K562 (cell line): ENCODE results near the gene SCGB1D4. TPM values are rescaled to one million over a fixed set of nuclear protein-coding genes. Genes with fewer than 3 reads are reported as not detected.

ENCODE experiments used
- CEBPG ChIP-seq, 3 experiments: fragments of 200-800 bp in 1 of 3; sonication (Bioruptor generic) in 1 of 3; sonication (generic) in 1 of 3; formaldehyde crosslinking in 1 of 3; IDR thresholded peaks in 2 of 3; conservative IDR thresholded peaks in 1 of 3; 2 replicates each; pipeline versions ENCODE4 v1.6.1 to v1.8.0; 2016 to 2022; ENCODE audit warnings: missing compliant biosample characterization in 2 of 3, missing genetic modification characterization in 2 of 3, mild to moderate bottlenecking in 1 of 3, missing genetic modification reagents in 1 of 3
- CGGBP1 ChIP-seq: fragments of 250-450 bp; sonication (Bioruptor Pico); IDR thresholded peaks from 2 replicates; pipeline ENCODE4 v1.9.0; 2021; ENCODE audit warnings: mild to moderate bottlenecking
- COPS2 ChIP-seq: fragments of 450-650 bp; conservative IDR thresholded peaks from 2 replicates; pipeline ENCODE4 v1.6.1; 2016; ENCODE audit warnings: mild to moderate bottlenecking, moderate library complexity
- E2F6 ChIP-seq, 2 experiments: IDR thresholded peaks; 2 replicates each; pipeline ENCODE4 v1.6.1; 2011; ENCODE audit warnings: borderline replicate concordance in 1 of 2, control low read depth in 1 of 2, low read depth in 1 of 2, low read length in 1 of 2, mild to moderate bottlenecking in 1 of 2, mixed read lengths in 1 of 2, moderate library complexity in 1 of 2; ENCODE audit not compliant: insufficient read depth in 1 of 2, insufficient read length in 1 of 2, poor library complexity in 1 of 2, severe bottlenecking in 1 of 2; ENCODE audit errors: extremely low read depth in 1 of 2
- GMEB1 ChIP-seq: fragments of 250-450 bp; sonication (Bioruptor Pico); IDR thresholded peaks from 2 replicates; pipeline ENCODE4 v1.4.0; 2020; ENCODE audit warnings: mild to moderate bottlenecking
- HDAC8 ChIP-seq: fragments of 450-650 bp; IDR thresholded peaks from 2 replicates; pipeline ENCODE4 v1.6.1; 2016; ENCODE audit warnings: mild to moderate bottlenecking, missing genetic modification characterization, moderate library complexity, missing compliant biosample characterization
- NCOA1 ChIP-seq: fragments of 450-650 bp; IDR thresholded peaks from 2 replicates; pipeline ENCODE4 v1.6.1; 2016; ENCODE audit warnings: low read depth
- NCOA6 ChIP-seq: fragments of 450-650 bp; IDR thresholded peaks from 2 replicates; pipeline ENCODE4 v1.6.1; 2017; ENCODE audit warnings: mild to moderate bottlenecking
- NCOR1 ChIP-seq: fragments of 450-650 bp; IDR thresholded peaks from 2 replicates; pipeline ENCODE4 v1.6.1; 2016; ENCODE audit warnings: mild to moderate bottlenecking, moderate library complexity
- NFYB ChIP-seq: IDR thresholded peaks from 2 replicates; pipeline ENCODE4 v1.6.1; 2011; ENCODE audit warnings: mild to moderate bottlenecking, moderate library complexity; ENCODE audit not compliant: insufficient read length; ENCODE audit errors: extremely low read depth
- NR1H2 ChIP-seq: sonication (generic); formaldehyde crosslinking; IDR thresholded peaks from 2 replicates; pipeline ENCODE4 v1.4.0; 2020; ENCODE audit warnings: mild to moderate bottlenecking, missing genetic modification reagents
- POLR2A ChIP-seq: fragments of 450-650 bp; conservative IDR thresholded peaks from 2 replicates; pipeline ENCODE4 v1.6.1; 2016
- PYGO2 ChIP-seq: fragments of 450-650 bp; IDR thresholded peaks from 2 replicates; pipeline ENCODE4 v1.6.1; 2016; ENCODE audit warnings: mild to moderate bottlenecking, missing genetic modification characterization, moderate library complexity, missing compliant biosample characterization
- RBM34 ChIP-seq: fragments of 200-400 bp; formaldehyde crosslinking; IDR thresholded peaks from 2 replicates; pipeline ENCODE4 v1.6.1; 2018; ENCODE audit warnings: low read length, borderline replicate concordance; ENCODE audit not compliant: insufficient read depth
- RUNX1 ChIP-seq: sonication (generic); IDR thresholded peaks from 2 replicates; pipeline ENCODE4 v1.6.1; 2016; ENCODE audit warnings: antibody characterized with exemption, low read depth
- SOX6 ChIP-seq: fragments of 450-650 bp; IDR thresholded peaks from 2 replicates; pipeline ENCODE4 v1.6.1; 2014; ENCODE audit warnings: mild to moderate bottlenecking
- SUPT5H ChIP-seq: fragments of 450-650 bp; IDR thresholded peaks from 2 replicates; pipeline ENCODE4 v1.6.1; 2016
- TAF1 ChIP-seq: IDR thresholded peaks from 2 replicates; pipeline ENCODE4 v1.6.1; 2011; ENCODE audit warnings: mild to moderate bottlenecking, low read length, moderate library complexity; ENCODE audit not compliant: insufficient read depth, control insufficient read depth, severe bottlenecking; ENCODE audit errors: extremely low read depth
- TCF7 ChIP-seq: sonication (generic); IDR thresholded peaks from 2 replicates; pipeline ENCODE4 v1.6.1; 2016; ENCODE audit warnings: antibody characterized with exemption, borderline replicate concordance
- TEAD1 ChIP-seq, 2 experiments: fragments of 450-650 bp in 1 of 2; sonication (generic) in 1 of 2; formaldehyde crosslinking; IDR thresholded peaks; 2 replicates each; pipeline versions ENCODE4 v1.4.0 to v1.8.0; 2020 to 2022; ENCODE audit warnings: mild to moderate bottlenecking in 2 of 2, missing genetic modification reagents in 1 of 2
- YBX1 ChIP-seq: fragments of 450-650 bp; IDR thresholded peaks from 2 replicates; pipeline ENCODE4 v1.7.1; 2016; ENCODE audit warnings: mild to moderate bottlenecking
- YY1 ChIP-seq, 3 experiments: IDR thresholded peaks; 2 replicates each; pipeline ENCODE4 v1.6.1; 2011; ENCODE audit warnings: low read length in 2 of 3, mild to moderate bottlenecking in 2 of 3, moderate library complexity in 2 of 3, borderline replicate concordance in 1 of 3, control low read depth in 1 of 3, low read depth in 1 of 3; ENCODE audit not compliant: insufficient read depth in 3 of 3, insufficient replicate concordance in 2 of 3, control insufficient read depth in 1 of 3, insufficient read length in 1 of 3; ENCODE audit errors: extremely low read depth in 1 of 3
- ZNF282 ChIP-seq: sonication (generic); formaldehyde crosslinking; IDR thresholded peaks from 2 replicates; pipeline ENCODE4 v1.8.1; 2023; ENCODE audit warnings: missing genetic modification reagents
- ZNF695 ChIP-seq: fragments of 450-650 bp; formaldehyde crosslinking; IDR thresholded peaks from 2 replicates; pipeline ENCODE4 v1.4.0; 2020; ENCODE audit warnings: mild to moderate bottlenecking, moderate library complexity
- polyA plus RNA-seq, 8 experiments: library from polyadenylated mRNA; depleted of rRNA in 4 of 8; stranded (reverse) in 5 of 8; unstranded in 3 of 8; fragments of >200 nt; fragmentation: Nextera tagmentation in 2 of 8; fragmentation: Illumina TruSeq in 1 of 8; extraction: Ambion mirVana in 2 of 8; extraction: Trizol in 1 of 8; gene quantifications; 2 replicates each; pipeline versions ENCODE4 v1.2.1 to v1.2.3, GENCODE V29; 2011 to 2014; ENCODE audit warnings: inconsistent platforms in 1 of 8, missing spikeins in 1 of 8
- total RNA-seq, 7 experiments: library from RNA; depleted of rRNA in 6 of 7; stranded (reverse); fragments of >200 nt in 6 of 7; fragmentation: Illumina TruSeq in 2 of 7; extraction: Trizol in 2 of 7; gene quantifications; 2 replicates each; pipeline versions ENCODE4 v1.2.1 to v1.2.3, GENCODE V29; 2011 to 2021; ENCODE audit warnings: low replicate concordance in 1 of 7

SCGB1D4 gene
- total and polyA plus RNA-seq, 9 of the 15 experiments (the other 6 are each of a cell fraction or from before 2014, with no cell fraction given): not detected

GRCh38 chr11:62337303-62338181, 38.7 kb upstream of the SCGB1D4 start, which contains the start of gene ASRGL1 (continued):
- TF ChIP-seq GMEB1 (CRISPR knock-in tag) (no peak), TCF7 (no peak), NR1H2 (CRISPR knock-in tag) (no peak), COPS2 (no peak), RBM34 (no peak), SUPT5H (peak; percentile 59), ZNF282 (CRISPR knock-in tag) (0 out of 2 replicates have a peak, but pooled peaks have one; percentile 26), CEBPG (CRISPR knock-in tag; IDR thresholded peaks at IDR 0.05) (no peak), CEBPG (tag; conservative IDR thresholded peaks at IDR 0.05 in 1 of 2, IDR thresholded peaks at IDR 0.05 in 1 of 2) (no peak), CGGBP1 (no peak), NCOR1 (no peak), E2F6 (IDR thresholded peaks at IDR 0.05; ENCODE audit: borderline replicate concordance in 1 of 2, extremely low read depth in 1 of 2, insufficient read depth in 1 of 2, insufficient read length in 1 of 2, low read depth in 1 of 2, low read length in 1 of 2, poor library complexity in 1 of 2, severe bottlenecking in 1 of 2) (peak; percentile 68 to 91), PYGO2 (tag) (no peak), NCOA1 (no peak), TEAD1 (CRISPR knock-in tag; IDR thresholded peaks at IDR 0.05) (no peak; a peak in 1 of 4 replicates), TAF1 (no peak), NCOA6 (peak; percentile 85), HDAC8 (no peak), ZNF695 (CRISPR knock-in tag) (no peak), SOX6 (no peak), RUNX1 (no peak), NFYB (no peak), POLR2A (peak; percentile 63), YBX1 (no peak), YY1 (IDR thresholded peaks at IDR 0.05; ENCODE audit: borderline replicate concordance in 1 of 3, control insufficient read depth in 1 of 3, extremely low read depth in 1 of 3, insufficient read depth in 3 of 3, insufficient read length in 1 of 3, insufficient replicate concordance in 2 of 3, low read depth in 1 of 3, low read length in 2 of 3) (peak in 1 of 3 experiments; percentile 14)
